OCI-LY7 (cell line): ENCODE results near the gene SORBS2. TPM values are rescaled to one million over a fixed set of nuclear protein-coding genes. Genes with fewer than 3 reads are reported as not detected.

ENCODE experiments used
- BruUV-seq: library from RNA; stranded (reverse); fragments of 400-500 nt; replicated peaks from 2 replicates; lab custom pipeline; 2021; lab: Mats Ljungman, UMichigan
- CTCF ChIA-PET: fragments of 300-600 bp; sonication (Branson Sonifier 250); formaldehyde crosslinking; loops from one replicate; lab custom pipeline; 2022; ENCODE audit warnings: antibody characterized with exemption; ENCODE audit not compliant: unreplicated experiment; lab: Charles Lee
- POLR2A ChIA-PET: fragments of 300-600 bp; sonication (Branson Sonifier 250); formaldehyde crosslinking; loops from one replicate; lab custom pipeline; 2022; ENCODE audit warnings: antibody characterized with exemption; lab: Charles Lee
- DNase-seq: peaks from one replicate; pipeline ENCODE4 v3.0.0-alpha.2; 2015; ENCODE audit warnings: low spot score
- H2AFZ ChIP-seq: fragments of 200-600 bp; sonication (generic), shearing (Covaris generic); 2 replicates; pipeline ENCODE4 v1.6.1; 2014; ENCODE audit warnings: mild to moderate bottlenecking, antibody characterized with exemption, low read length, moderate library complexity
- H3K27ac ChIP-seq: fragments of 200-600 bp; sonication (generic); 2 replicates; pipeline ENCODE4 v1.5.1; 2014; ENCODE audit warnings: mixed run types, low read depth, mild to moderate bottlenecking, moderate library complexity, low read length, inconsistent platforms; ENCODE audit not compliant: poor library complexity, severe bottlenecking
- H3K36me3 ChIP-seq: fragments of 200-600 bp; sonication (generic); 2 replicates; pipeline ENCODE4 v1.6.1; 2014; ENCODE audit warnings: mild to moderate bottlenecking, antibody characterized with exemption, low read length, moderate library complexity, mixed read lengths; ENCODE audit not compliant: insufficient read depth
- H3K4me1 ChIP-seq: fragments of 200-600 bp; sonication (generic); 2 replicates; pipeline ENCODE4 v1.5.1; 2014; ENCODE audit warnings: mild to moderate bottlenecking, low read length; ENCODE audit not compliant: insufficient read depth, poor library complexity, severe bottlenecking
- H3K4me2 ChIP-seq: fragments of 200-600 bp; sonication (generic); 2 replicates; pipeline ENCODE4 v1.6.1; 2014; ENCODE audit warnings: mild to moderate bottlenecking, low read length
- H3K4me3 ChIP-seq: fragments of 200-600 bp; sonication (generic); 2 replicates; pipeline ENCODE4 v1.5.1; 2014; ENCODE audit warnings: mild to moderate bottlenecking, low read depth, low read length; ENCODE audit not compliant: poor library complexity, severe bottlenecking
- H3K79me2 ChIP-seq: fragments of 200-600 bp; sonication (generic); 2 replicates; pipeline ENCODE4 v1.6.1; 2016; ENCODE audit warnings: low read depth, mild to moderate bottlenecking, low read length, moderate library complexity, mixed read lengths; ENCODE audit not compliant: insufficient read depth
- H3K9me2 ChIP-seq: fragments of 200-600 bp; sonication (generic); 2 replicates; pipeline ENCODE4 v1.6.1; 2016; ENCODE audit warnings: mild to moderate bottlenecking, low read length, mixed read lengths; ENCODE audit not compliant: insufficient read depth
- H3K9me3 ChIP-seq: fragments of 200-600 bp; sonication (generic); 2 replicates; pipeline ENCODE4 v1.6.1; 2014; ENCODE audit warnings: mild to moderate bottlenecking, mixed run types, low read length, mixed read lengths
- H4K20me1 ChIP-seq: fragments of 200-600 bp; sonication (generic); 2 replicates; pipeline ENCODE4 v1.6.1; 2014; ENCODE audit warnings: mild to moderate bottlenecking, antibody characterized with exemption, low read length, moderate library complexity, mixed read lengths; ENCODE audit not compliant: insufficient read depth
- EZH2phosphoT487 ChIP-seq: fragments of 200-600 bp; sonication (generic); IDR thresholded peaks from 2 replicates; pipeline ENCODE4 v1.6.1; 2018; ENCODE audit warnings: low read depth, borderline replicate concordance, mild to moderate bottlenecking, mixed run types, antibody characterized with exemption, low read length, moderate library complexity, mixed read lengths
- intact Hi-C: fragments of 100-400 bp; cut with micrococcal nuclease; formaldehyde crosslinking; loops from one replicate; pipeline ENCODE4 v1.10.0; 2022; ENCODE audit not compliant: unreplicated experiment
- total RNA-seq, 2 experiments: library from RNA; depleted of rRNA in 1 of 2; stranded (reverse); fragments of >200 nt in 1 of 2; shearing (Covaris generic) in 1 of 2; gene quantifications; 2 replicates each; pipeline ENCODE4 v1.2.3, GENCODE V29; 2014 to 2022
- TF ChIP-seq, protein P1 (sequence below): fragments of 200-600 bp; sonication (generic); conservative IDR thresholded peaks from 2 replicates; pipeline ENCODE4 v1.5.1; 2014; ENCODE audit warnings: mild to moderate bottlenecking, antibody characterized with exemption, low read length, moderate library complexity, mixed read lengths

The SORBS2 gene
- total RNA-seq, 2 experiments from 2014 or later = 33.2 to 43.5 TPM

DNA sequence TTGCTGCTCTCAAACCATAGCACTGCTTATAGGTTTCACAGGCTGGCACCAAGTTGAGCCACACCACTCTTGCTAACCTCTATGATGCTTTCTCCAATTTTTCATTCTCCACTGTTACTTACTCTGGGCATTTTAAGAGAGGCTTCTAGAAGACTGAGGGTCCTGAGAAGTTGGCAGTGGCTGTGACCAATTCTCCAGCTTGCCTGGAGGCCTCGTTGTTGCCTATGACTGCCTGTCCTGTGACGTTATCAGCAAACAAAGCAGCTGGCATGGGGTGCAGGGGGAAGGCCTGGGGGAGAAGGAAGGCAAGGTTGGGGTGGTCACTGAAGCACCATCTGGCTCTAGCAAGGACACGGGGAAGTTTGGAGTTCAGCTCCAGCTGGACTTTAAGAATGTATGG, 246.3 kb downstream of the SORBS2 start:
- Histone ChIP-seq H4K20me1 (no peaks in the 10 kb centered on the region), H2AFZ (no peak overlapping the region), H3K4me2 (no peak overlapping the region), H3K79me2 (no peaks in the 10 kb centered on the region), H3K27ac (no peak overlapping the region), H3K9me3 (no peaks in the 10 kb centered on the region), H3K9me2 (no peaks in the 10 kb centered on the region), H3K4me3 (no peak overlapping the region), H3K4me1 (no peaks in the 10 kb centered on the region), H3K36me3 (no peaks in the 10 kb centered on the region)
- TF ChIP-seq, protein P1, sequence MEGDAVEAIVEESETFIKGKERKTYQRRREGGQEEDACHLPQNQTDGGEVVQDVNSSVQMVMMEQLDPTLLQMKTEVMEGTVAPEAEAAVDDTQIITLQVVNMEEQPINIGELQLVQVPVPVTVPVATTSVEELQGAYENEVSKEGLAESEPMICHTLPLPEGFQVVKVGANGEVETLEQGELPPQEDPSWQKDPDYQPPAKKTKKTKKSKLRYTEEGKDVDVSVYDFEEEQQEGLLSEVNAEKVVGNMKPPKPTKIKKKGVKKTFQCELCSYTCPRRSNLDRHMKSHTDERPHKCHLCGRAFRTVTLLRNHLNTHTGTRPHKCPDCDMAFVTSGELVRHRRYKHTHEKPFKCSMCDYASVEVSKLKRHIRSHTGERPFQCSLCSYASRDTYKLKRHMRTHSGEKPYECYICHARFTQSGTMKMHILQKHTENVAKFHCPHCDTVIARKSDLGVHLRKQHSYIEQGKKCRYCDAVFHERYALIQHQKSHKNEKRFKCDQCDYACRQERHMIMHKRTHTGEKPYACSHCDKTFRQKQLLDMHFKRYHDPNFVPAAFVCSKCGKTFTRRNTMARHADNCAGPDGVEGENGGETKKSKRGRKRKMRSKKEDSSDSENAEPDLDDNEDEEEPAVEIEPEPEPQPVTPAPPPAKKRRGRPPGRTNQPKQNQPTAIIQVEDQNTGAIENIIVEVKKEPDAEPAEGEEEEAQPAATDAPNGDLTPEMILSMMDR = no peak
- TF ChIP-seq EZH2phosphoT487 = no peak
- intact Hi-C loops = no loop called here
- no TSS peak for BruUV-seq
- no peak for DNase-seq
- ChIA-PET CTCF (no interaction called here), POLR2A (interaction anchor here (0.7 to 1.0 kb wide), 2 partner anchors 17 to 24 kb away, joined by 3 to 4 read pairs; no protein-coding TSS in a partner anchor)

DNA sequence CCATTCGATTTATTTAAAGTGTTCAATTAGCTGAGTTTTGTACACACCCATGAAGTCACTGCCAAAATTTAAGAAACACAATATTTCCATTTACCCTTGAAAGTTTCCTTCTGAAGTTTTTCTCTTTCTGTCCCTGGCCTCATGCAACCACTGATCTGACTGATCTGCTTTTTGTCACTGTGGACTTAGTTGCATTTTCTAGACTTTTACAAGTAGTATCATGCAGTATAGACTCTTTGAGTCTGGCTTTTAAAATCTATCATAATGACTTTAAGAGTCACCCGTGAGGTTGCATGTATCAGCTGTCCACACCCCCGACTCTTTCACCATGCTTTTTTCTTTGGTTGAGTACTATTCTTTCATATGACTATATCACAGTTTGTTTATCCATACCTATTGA, 247.6 kb downstream of the SORBS2 start:
- ChIA-PET CTCF (no interaction called here), POLR2A (no interaction called here)
- no peaks in the 10 kb centered on the region for H4K20me1 ChIP-seq
- no peaks in the 10 kb centered on the region for H3K9me2 ChIP-seq
- H2AFZ ChIP-seq = no peak overlapping the region
- H3K9me3 ChIP-seq = no peaks in the 10 kb centered on the region
- no peak overlapping the region for H3K27ac ChIP-seq
- BruUV-seq = no TSS peak
- H3K36me3 ChIP-seq = no peaks in the 10 kb centered on the region
- intact Hi-C loops = no loop called here
- no peak overlapping the region for H3K4me3 ChIP-seq
- H3K79me2 ChIP-seq = no peaks in the 10 kb centered on the region
- TF ChIP-seq, protein P1 = no peak
- no peak for TF ChIP-seq EZH2phosphoT487
- H3K4me2 ChIP-seq = no peak overlapping the region
- no peaks in the 10 kb centered on the region for H3K4me1 ChIP-seq
- no peak for DNase-seq

DNA sequence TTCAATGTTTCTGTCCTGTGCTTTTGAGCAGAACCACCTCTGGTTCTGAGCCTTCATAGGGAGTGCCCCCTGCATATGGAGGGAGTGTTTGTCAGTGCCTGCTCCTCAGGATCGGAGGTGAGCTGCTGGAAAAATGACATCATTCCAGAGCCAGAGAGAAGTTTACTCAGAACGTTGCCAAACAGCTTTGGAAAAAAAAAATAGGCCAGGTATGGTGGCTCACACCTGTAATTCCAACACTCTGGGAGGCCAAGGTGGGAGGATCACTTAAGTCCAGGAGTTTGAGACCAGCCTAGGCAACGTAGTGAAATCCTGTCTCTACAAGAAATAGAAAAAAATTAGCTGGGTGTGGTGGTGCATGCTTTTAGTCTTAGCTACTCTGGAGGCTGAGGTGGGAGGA, 249.5 kb downstream of the SORBS2 start:
- H3K4me1 ChIP-seq = no peaks in the 10 kb centered on the region
- ChIA-PET POLR2A (interaction anchor here (0.6 to 1.3 kb wide), 3 partner anchors 12 to 209 kb away, joined by 3 to 7 read pairs (median 4); no protein-coding TSS in a partner anchor), CTCF (no interaction called here)
- no peak overlapping the region for H2AFZ ChIP-seq
- H3K4me2 ChIP-seq = no peak overlapping the region
- H3K4me3 ChIP-seq = no peak overlapping the region
- no peak for DNase-seq
- BruUV-seq = no TSS peak
- no peaks in the 10 kb centered on the region for H3K79me2 ChIP-seq
- intact Hi-C loops = no loop called here
- no peaks in the 10 kb centered on the region for H3K36me3 ChIP-seq
- no peaks in the 10 kb centered on the region for H3K9me3 ChIP-seq
- H3K9me2 ChIP-seq = no peaks in the 10 kb centered on the region
- H3K27ac ChIP-seq = no peak overlapping the region
- no peak for TF ChIP-seq EZH2phosphoT487
- TF ChIP-seq, protein P1 = no peak
- no peaks in the 10 kb centered on the region for H4K20me1 ChIP-seq
